HG03025 (cell line): ENCODE data around the gene UQCR10.

Source experiments
- ATAC-seq: cut with Tn5 transposase; IDR thresholded peaks from one replicate; pipeline ENCODE4 v1.9.1; 2021; ENCODE audit warnings: mild to moderate bottlenecking, moderate library complexity; ENCODE audit not compliant: unreplicated experiment, low FRiP score

The UQCR10 gene

GRCh38 chr22:29758068-29758622, 9.0 kb upstream of the UQCR10 start:
- ATAC-seq, result no peak

GRCh38 chr22:29758959-29759358, 8.2 kb upstream of the UQCR10 start:
- no peak for ATAC-seq

DNA sequence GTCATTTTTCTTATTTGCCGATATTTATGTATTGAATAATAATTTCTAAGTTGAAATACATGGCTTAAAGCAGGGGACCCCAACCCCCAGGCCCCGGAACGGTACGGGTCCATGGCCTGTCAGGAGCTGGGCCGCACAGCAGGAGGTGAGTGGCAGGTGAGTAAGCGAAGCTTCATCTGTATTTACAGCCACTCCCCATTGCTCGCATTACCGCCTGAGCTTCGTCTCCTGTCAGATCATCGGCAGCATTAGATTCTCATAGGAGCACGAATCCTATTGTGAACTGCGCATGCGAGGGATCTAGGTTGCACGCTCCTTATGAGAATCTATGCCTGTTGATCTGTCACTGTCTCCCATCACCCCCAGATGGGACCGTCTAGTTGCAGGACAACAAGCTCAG, 4.9 kb upstream of the UQCR10 start:
- ATAC-seq, result no peak

- no peak for ATAC-seq
Observed at GRCh38 chr22:29765905-29766631, 1.1 kb upstream of the UQCR10 start.

DNA sequence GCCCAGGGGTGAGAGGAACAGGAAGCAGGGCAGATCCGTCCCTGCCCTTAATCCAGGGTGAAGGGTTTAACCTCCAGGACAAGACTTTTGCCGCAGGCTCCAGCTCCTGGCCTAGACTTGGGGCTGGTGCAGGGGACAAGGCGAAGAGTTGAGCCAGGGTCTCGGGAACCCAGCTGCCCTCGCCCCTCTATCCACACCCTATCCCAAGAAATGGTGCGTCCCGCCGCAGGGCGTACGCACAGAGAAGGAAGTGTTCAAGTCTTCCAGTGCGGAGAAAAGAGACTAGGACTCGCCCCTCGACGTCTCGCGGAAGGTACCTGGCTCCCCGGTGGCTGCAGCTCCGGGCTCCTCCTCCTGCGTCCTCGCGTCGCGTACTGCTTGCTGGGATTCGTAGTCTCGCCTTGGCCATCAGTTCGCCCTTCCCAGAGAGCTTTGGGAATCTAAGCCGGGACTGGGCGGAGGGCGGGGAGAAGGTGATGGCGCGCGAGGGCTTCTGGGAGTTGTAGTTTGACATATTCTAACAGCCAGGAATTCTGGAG, 468 bp upstream of the UQCR10 start, which contains the start of gene ZMAT5:
Gene ZMAT5 (minus strand): TSS at position 376 of the 539 bp plus-strand sequence. CDS start 18,463 bp downstream, outside the sequence.
- peak; percentile 84 for ATAC-seq

DNA sequence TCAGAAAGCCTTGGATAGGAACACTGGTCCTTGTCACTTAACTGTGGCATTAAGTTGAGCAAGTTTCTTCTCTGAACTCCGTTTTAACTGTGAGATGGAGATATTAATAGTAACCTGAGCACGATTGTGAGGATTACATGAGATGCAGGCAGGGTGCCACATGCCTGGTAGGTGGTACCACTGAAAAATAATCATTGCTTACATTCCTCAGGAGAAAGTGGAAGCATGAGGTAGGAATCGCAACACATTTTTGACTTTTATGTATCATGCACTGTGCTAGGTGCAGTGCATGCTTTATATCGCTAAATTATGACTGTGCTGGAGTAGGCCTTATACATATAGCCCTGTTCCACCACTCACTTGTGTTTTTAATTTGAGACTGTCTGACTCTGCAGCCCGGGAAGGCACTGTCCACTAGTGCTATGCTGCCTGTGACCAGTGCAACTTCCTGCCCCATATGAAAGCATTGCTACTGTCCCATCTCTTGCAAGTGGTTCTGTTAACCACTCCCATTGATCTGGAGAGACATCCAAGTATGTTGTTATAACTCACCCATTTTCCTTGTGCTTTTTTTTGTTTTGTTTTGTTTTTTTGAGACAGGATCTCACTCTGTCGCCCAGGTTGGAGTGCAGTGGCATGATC, 1.0 kb downstream of the UQCR10 start:
- ATAC-seq, result no peak

DNA sequence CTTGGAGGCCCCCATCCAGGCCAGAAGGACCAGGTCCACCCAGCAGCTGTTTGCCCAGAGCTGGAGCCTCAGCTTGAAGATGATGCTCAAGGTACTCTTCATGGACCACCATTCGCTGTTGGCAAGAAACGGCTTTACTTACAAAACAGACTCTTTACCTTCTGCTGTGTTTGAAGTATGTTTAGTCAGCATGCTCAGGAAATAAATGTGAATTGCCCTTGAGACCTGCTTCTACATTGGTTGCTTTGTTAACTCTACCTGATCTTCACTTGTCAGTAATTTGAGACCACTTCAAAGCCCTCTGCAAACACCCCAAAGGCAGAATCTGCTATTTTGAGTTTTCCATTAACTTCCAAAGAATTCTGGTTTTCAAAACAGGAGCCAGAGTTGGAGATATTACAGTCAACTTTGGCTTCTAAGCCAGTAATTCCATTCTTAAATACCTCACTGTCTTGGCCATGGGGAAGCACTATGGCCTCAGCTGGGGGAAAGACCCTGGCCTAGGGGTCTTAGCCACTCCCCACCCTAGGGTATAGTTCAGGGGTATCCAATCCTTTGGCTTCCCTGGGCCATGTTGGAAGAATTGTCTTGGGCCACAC, 2.7 kb downstream of the UQCR10 start:
- no peak for ATAC-seq

DNA sequence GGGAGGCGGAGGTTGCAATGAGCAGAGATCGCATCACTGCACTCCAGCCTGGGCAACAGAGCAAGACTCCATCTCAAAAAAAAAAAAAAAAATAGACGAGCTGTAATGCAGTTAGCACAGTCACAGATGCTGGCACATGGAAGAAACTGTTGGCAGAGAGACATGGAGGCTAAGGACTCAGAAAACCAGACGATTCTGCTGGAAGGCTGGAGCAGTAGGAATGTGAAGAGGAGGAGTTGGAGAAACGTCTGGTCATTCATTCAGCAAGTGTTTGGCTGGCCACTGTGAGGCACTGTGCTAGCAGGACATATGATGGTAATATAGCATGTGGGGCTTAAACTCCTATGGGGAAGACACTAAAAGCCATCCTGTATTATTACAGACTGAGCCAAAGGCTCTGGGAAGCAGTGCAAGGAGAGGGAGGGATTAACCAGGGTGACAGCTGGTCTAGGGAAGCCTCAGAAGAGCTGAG, 5.0 kb downstream of the UQCR10 start:
- ATAC-seq, result no peak

DNA sequence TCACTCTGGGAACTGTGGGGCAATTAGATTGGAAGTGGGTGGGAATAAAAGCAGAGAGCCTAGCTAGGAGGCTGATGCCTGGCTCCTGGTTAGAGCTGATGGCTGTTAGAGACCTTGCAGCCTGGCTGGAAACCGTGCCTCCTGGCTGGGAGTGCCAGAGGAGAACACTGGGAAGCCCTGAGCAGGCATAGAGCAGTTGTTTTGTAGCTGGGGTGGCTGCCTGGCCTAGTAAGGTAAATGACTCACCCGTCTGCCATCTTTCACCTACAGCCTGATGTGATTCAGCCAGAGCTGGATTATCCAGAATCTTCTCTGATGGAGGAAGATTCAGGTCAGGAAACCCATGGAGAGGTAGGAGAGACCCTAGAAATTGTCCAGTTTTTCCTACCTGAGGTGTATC, 6.1 kb downstream of the UQCR10 start:
- ATAC-seq, result no peak

GRCh38 chr22:29780220-29780619, 13.1 kb downstream of the UQCR10 start:
- no peak for ATAC-seq

DNA sequence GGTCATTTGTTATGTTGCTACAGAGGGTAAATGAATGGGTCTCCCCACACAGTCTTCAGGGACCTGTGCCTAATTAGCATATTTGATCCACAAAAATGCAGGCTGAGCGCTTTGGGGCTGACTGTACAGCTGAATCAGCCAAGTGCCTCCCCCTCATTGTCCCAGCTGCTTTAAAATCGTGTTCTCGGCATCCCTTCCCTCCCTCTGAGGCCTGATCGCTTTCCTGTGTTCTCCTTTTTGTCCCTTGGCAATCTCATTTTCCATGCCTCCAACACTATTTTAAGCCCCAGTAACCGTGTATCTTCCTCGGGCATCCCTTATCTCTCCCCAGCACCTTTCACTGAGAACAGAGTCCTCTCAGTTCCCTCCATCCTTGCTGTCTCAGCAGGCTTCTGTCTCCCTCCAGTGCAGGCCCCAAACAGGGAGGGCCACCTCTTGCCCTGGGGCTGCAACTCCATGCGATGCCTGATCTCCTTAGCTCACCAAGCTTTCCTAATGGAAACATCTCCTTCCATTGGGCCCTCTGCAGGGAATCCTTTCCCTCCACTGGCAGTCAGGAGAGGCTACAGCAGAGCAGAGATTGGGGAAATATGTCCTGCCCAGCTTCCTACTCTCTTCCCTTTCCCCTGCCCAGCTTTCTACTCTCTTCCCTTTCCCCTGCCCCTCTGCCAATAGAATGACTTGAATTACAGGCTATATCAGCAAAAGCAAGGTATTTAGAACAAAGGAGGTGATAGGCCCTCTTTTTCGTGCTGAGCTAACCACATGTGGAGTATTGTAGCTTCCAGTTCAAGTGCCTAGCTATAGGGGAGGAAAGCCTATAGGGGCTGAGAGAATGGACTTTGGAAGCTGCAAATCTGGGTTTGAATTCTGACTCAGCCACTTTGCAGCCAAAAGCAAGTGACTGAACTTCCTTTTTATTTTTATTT, 13.8 kb downstream of the UQCR10 start:
- no peak for ATAC-seq

- no peak for ATAC-seq
Observed at GRCh38 chr22:29782061-29782845, 15.1 kb downstream of the UQCR10 start.

GRCh38 chr22:29784451-29785361, 17.5 kb downstream of the UQCR10 start:
- ATAC-seq, result no peak

GRCh38 chr22:29786031-29786430, 18.9 kb downstream of the UQCR10 start:
- no peak for ATAC-seq

GRCh38 chr22:29787371-29787980, 20.3 kb downstream of the UQCR10 start:
- no peak for ATAC-seq

- ATAC-seq, result no peak
Observed at GRCh38 chr22:29788339-29789279, 21.4 kb downstream of the UQCR10 start.

DNA sequence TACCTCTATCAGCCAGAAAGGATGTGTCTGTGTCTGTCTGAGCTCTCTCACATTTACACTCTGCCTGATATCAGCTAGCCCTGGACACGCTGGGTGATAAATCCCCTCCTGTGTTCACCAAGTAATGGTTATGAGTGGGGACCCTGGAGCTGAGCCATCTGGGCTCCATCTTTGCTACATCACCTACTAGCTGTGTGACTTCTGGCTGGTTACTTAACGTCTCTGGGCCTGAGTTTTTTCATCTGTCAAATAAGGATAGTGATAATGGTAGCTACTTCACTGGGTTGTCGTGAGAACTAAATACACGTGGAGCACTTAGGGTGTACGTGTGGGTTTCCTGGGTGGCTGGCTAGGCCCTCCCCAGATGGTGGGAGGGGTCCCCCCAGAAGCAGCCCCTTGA, 22.9 kb downstream of the UQCR10 start:
- ATAC-seq, result no peak
